Loucy (cell line): ENCODE measurements around the gene MAP3K7CL.

ENCODE experiments used
- H2AFZ ChIP-seq: fragments of 200-600 bp; sonication (generic); 2 replicates; pipeline ENCODE4 v1.6.0; 2016; ENCODE audit warnings: antibody characterized with exemption, mild to moderate bottlenecking, low read length, moderate library complexity
- H3F3A ChIP-seq: fragments of 200-600 bp; 2 replicates; pipeline ENCODE4 v1.6.0; 2016; ENCODE audit warnings: antibody characterized with exemption, low read depth, mild to moderate bottlenecking
- H3K27me3 ChIP-seq: fragments of 200-600 bp; sonication (generic); 2 replicates; pipeline ENCODE4 v1.6.1; 2014; ENCODE audit warnings: low read length, mild to moderate bottlenecking; ENCODE audit not compliant: insufficient read depth, poor library complexity, severe bottlenecking
- H3K36me3 ChIP-seq: fragments of 200-600 bp; sonication (generic); 2 replicates; pipeline ENCODE4 v1.6.1; 2016; ENCODE audit warnings: low read length; ENCODE audit not compliant: insufficient read depth
- H3K4me1 ChIP-seq: fragments of 200-600 bp; sonication (generic); 2 replicates; pipeline ENCODE4 v1.5.1; 2014; ENCODE audit warnings: low read length, mild to moderate bottlenecking; ENCODE audit not compliant: insufficient read depth, poor library complexity, severe bottlenecking
- H3K4me2 ChIP-seq: fragments of 200-600 bp; sonication (generic); 2 replicates; pipeline ENCODE4 v1.6.0; 2014; ENCODE audit warnings: antibody characterized with exemption, low read length, low read depth, mild to moderate bottlenecking; ENCODE audit not compliant: poor library complexity, severe bottlenecking
- H3K4me3 ChIP-seq: fragments of 200-600 bp; sonication (generic); 2 replicates; pipeline ENCODE4 v1.5.1; 2014; ENCODE audit warnings: low read length, mild to moderate bottlenecking, mixed read lengths; ENCODE audit not compliant: poor library complexity, severe bottlenecking
- H3K79me2 ChIP-seq: fragments of 200-600 bp; sonication (generic); 2 replicates; pipeline ENCODE4 v1.6.1; 2014; ENCODE audit warnings: low read length; ENCODE audit not compliant: insufficient read depth
- H3K9ac ChIP-seq: fragments of 200-600 bp; sonication (generic); 2 replicates; pipeline ENCODE4 v1.6.0; 2014; ENCODE audit warnings: mild to moderate bottlenecking, low read depth, low read length, moderate library complexity; ENCODE audit not compliant: poor library complexity, severe bottlenecking
- H3K9me2 ChIP-seq: fragments of 200-600 bp; sonication (generic); replicated peaks from 2 replicates; pipeline ENCODE4 v1.6.1; 2016; ENCODE audit warnings: low read depth, low read length, mixed read lengths
- H3K9me3 ChIP-seq: fragments of 200-600 bp; sonication (generic); 2 replicates; pipeline ENCODE4 v1.6.1; 2014; ENCODE audit warnings: mild to moderate bottlenecking, antibody characterized with exemption, low read length, low read depth; ENCODE audit not compliant: insufficient read depth
- H4K20me1 ChIP-seq: fragments of 200-600 bp; sonication (generic); 2 replicates; pipeline ENCODE4 v1.6.0; 2014; ENCODE audit warnings: antibody characterized with exemption, low read length, mild to moderate bottlenecking; ENCODE audit not compliant: insufficient read depth, poor library complexity, severe bottlenecking
- CTCF ChIP-seq: fragments of 200-600 bp; sonication (generic); conservative IDR thresholded peaks from 2 replicates; pipeline ENCODE4 v1.5.1; 2014; ENCODE audit warnings: mild to moderate bottlenecking, antibody characterized with exemption, low read length
- EZH2phosphoT487 ChIP-seq: fragments of 200-600 bp; IDR thresholded peaks from 2 replicates; pipeline ENCODE4 v1.6.1; 2018; ENCODE audit warnings: antibody characterized with exemption, mild to moderate bottlenecking, moderate library complexity, borderline replicate concordance

The MAP3K7CL gene

GRCh38 chr21:29201186-29201585 lies 70.7 kb downstream of the MAP3K7CL start:
- H3K9me3 ChIP-seq = peaks cover 4% of the 10 kb centered on the region; the same call in 1 of the 2 replicates

GRCh38 chr21:29205009-29205408 lies 74.6 kb downstream of the MAP3K7CL start:
- Histone ChIP-seq H3K4me2 (no peak overlapping the region), H3F3A (no peaks in the 10 kb centered on the region), H3K36me3 (no peaks in the 10 kb centered on the region), H3K9me2 (no peaks in the 10 kb centered on the region), H3K9ac (no peak overlapping the region), H3K27me3 (no peaks in the 10 kb centered on the region), H4K20me1 (no peaks in the 10 kb centered on the region), H3K79me2 (no peaks in the 10 kb centered on the region), H3K9me3 (peaks cover 4% of the 10 kb centered on the region; the same call in 1 of the 2 replicates), H3K4me3 (no peak overlapping the region), H3K4me1 (no peaks in the 10 kb centered on the region), H2AFZ (no peak overlapping the region)
- TF ChIP-seq EZH2phosphoT487 (no peak), CTCF (no peak)

More at GRCh38 chr21:29201186-29201585, 70.7 kb downstream of the MAP3K7CL start:
- Histone ChIP-seq H3K4me2 (no peak overlapping the region), H3F3A (no peaks in the 10 kb centered on the region), H3K4me3 (no peak overlapping the region), H3K79me2 (no peaks in the 10 kb centered on the region), H3K36me3 (no peaks in the 10 kb centered on the region), H2AFZ (no peak overlapping the region), H3K9me2 (no peaks in the 10 kb centered on the region), H3K4me1 (peaks cover 3% of the 10 kb centered on the region), H3K9ac (no peak overlapping the region), H4K20me1 (no peaks in the 10 kb centered on the region), H3K27me3 (no peaks in the 10 kb centered on the region)
- no peak for TF ChIP-seq EZH2phosphoT487

- TF ChIP-seq CTCF = no peak
- TF ChIP-seq EZH2phosphoT487 = no peak
- no peak overlapping the region for H2AFZ ChIP-seq
- H3K4me1 ChIP-seq = no peaks in the 10 kb centered on the region
- no peak overlapping the region for H3K4me3 ChIP-seq
- H3K27me3 ChIP-seq = no peaks in the 10 kb centered on the region
- H3K9me3 ChIP-seq = peaks cover 4% of the 10 kb centered on the region; the same call in 1 of the 2 replicates
- no peaks in the 10 kb centered on the region for H3K9me2 ChIP-seq
- H4K20me1 ChIP-seq = no peaks in the 10 kb centered on the region
- H3K4me2 ChIP-seq = no peak overlapping the region
- H3K9ac ChIP-seq = no peak overlapping the region
- H3K79me2 ChIP-seq = no peaks in the 10 kb centered on the region
- no peaks in the 10 kb centered on the region for H3K36me3 ChIP-seq
- H3F3A ChIP-seq = no peaks in the 10 kb centered on the region
Observed at GRCh38 chr21:29205988-29206387, 75.5 kb downstream of the MAP3K7CL start.

GRCh38 chr21:29206445-29206844 lies 76.0 kb downstream of the MAP3K7CL start:
- H3K27me3 ChIP-seq = no peaks in the 10 kb centered on the region
- H3K4me1 ChIP-seq = no peaks in the 10 kb centered on the region
- H3K9ac ChIP-seq = no peak overlapping the region
- no peaks in the 10 kb centered on the region for H3K79me2 ChIP-seq
- H3K9me3 ChIP-seq = peaks cover 4% of the 10 kb centered on the region; the same call in 1 of the 2 replicates
- H2AFZ ChIP-seq = no peak overlapping the region
- H4K20me1 ChIP-seq = no peaks in the 10 kb centered on the region
- TF ChIP-seq EZH2phosphoT487 = no peak
- H3K9me2 ChIP-seq = no peaks in the 10 kb centered on the region
- no peaks in the 10 kb centered on the region for H3F3A ChIP-seq
- H3K4me3 ChIP-seq = no peak overlapping the region
- no peaks in the 10 kb centered on the region for H3K36me3 ChIP-seq
- H3K4me2 ChIP-seq = no peak overlapping the region
